ENCODE results near the gene TMPRSS11D. TPM values are rescaled to one million over a fixed set of nuclear protein-coding genes. Genes with fewer than 3 reads are reported as not detected.

The TMPRSS11D gene
- total RNA-seq, 1 donor from 2014 or later: not detected

DNA sequence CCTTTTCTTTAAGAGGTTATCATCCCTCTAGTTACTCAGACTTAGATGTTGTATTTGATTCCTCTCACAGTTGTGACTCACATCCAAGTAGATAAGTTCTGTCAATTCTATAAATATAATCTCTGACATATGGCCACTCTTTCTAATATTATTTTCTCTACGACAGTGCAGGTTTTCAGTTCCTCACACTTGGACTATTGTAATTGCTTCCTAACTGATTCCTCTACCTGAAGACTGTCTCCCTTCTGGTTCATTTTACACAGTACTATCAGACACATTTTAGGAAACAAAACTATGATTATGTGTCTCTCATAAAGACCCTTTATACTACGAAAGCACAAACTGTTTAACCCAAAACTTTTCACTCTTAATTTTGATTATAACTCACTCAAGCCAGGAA lies 98.3 kb downstream of the TMPRSS11D start:
- H3K9me3 ChIP-seq: no peaks in the 10 kb centered on the region
- intact Hi-C loops (cut with DNase I): no loop called here
- H3K27me3 ChIP-seq (ENCODE audit: low read depth): no peaks in the 10 kb centered on the region
- H3K27ac ChIP-seq: no peak overlapping the region
- no peaks in the 10 kb centered on the region for H3K36me3 ChIP-seq
- ATAC-seq (no peak), DNase-seq (no peak)
- no peak for TF ChIP-seq CTCF (IDR thresholded peaks at IDR 0.05)
- H3K4me1 ChIP-seq: no peaks in the 10 kb centered on the region
- H3K4me3 ChIP-seq: no peak overlapping the region

GRCh38 chr4:67779631-67780030 lies 104.2 kb downstream of the TMPRSS11D start:
- no peaks in the 10 kb centered on the region for H3K4me1 ChIP-seq
- TF ChIP-seq CTCF (IDR thresholded peaks at IDR 0.05): no peak
- H3K4me3 ChIP-seq: no peak overlapping the region
- DNase-seq: no peak
- H3K36me3 ChIP-seq: no peaks in the 10 kb centered on the region
- ATAC-seq: no peak
- no peaks in the 10 kb centered on the region for H3K9me3 ChIP-seq
- intact Hi-C loops (cut with DNase I): no loop called here
- H3K27ac ChIP-seq: no peak overlapping the region
- H3K27me3 ChIP-seq (ENCODE audit: low read depth): no peaks in the 10 kb centered on the region

- Histone ChIP-seq H3K27ac (no peak overlapping the region), H3K9me3 (no peaks in the 10 kb centered on the region), H3K4me3 (no peak overlapping the region), H3K27me3 (ENCODE audit: low read depth) (no peaks in the 10 kb centered on the region), H3K4me1 (no peaks in the 10 kb centered on the region), H3K36me3 (no peaks in the 10 kb centered on the region)
- intact Hi-C loops (cut with DNase I): no loop called here
- TF ChIP-seq CTCF (IDR thresholded peaks at IDR 0.05): no peak
- DNase-seq (no peak), ATAC-seq (no peak)
Observed at GRCh38 chr4:67776746-67777145, 107.1 kb downstream of the TMPRSS11D start.

Other genes with a start within 250 kb of the TMPRSS11D start
- gene UBA6, start 182.8 kb downstream of the TMPRSS11D start, total RNA-seq: 54.4 TPM
- gene GNRHR, start 129.6 kb downstream of the TMPRSS11D start, total RNA-seq: not detected
- gene TMPRSS11A, start 79.5 kb upstream of the TMPRSS11D start, total RNA-seq: not detected
- not detected for gene TMPRSS11F, start 245.9 kb upstream of the TMPRSS11D start, total RNA-seq

Data from lower lobe of right lung (tissue), 2 donors.